MM.1S (cell line): Measurements from ENCODE around the gene CORO1C.

ENCODE experiments used
- EZH2 ChIP-seq: fragments of 300-600 bp; sonication (generic); optimal IDR thresholded peaks from 2 replicates; pipeline ENCODE3; 2017; ENCODE audit warnings: low read depth, mild to moderate bottlenecking, antibody characterized with exemption, low read length, mixed read lengths
- TF ChIP-seq, protein P1 (sequence below): fragments of 300-600 bp; sonication (generic); IDR thresholded peaks from 2 replicates; pipeline ENCODE4 v1.5.1; 2016; ENCODE audit warnings: antibody characterized with exemption, low read length, mixed read lengths

DNA sequence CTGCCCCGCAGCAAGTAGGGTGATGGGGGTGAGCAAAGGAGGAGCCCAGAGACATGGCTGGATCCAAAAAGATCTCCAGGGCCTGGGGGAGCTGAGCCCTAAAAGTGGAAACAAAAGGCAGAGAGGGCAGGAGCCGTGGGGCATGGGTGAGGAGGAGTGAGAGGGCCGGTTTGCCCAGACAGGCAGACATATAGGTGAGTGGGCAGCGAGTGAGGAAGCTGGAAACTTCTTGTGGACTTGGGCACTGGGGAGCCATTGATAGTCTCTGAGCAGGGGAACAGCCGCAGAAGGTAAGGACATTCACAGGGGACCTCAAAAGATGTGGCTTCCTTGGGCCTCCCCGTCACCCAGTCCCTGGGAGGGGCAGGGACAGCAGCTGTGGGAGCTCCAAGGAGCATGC lies 116.7 kb downstream of the CORO1C start:
- TF ChIP-seq, protein P1, sequence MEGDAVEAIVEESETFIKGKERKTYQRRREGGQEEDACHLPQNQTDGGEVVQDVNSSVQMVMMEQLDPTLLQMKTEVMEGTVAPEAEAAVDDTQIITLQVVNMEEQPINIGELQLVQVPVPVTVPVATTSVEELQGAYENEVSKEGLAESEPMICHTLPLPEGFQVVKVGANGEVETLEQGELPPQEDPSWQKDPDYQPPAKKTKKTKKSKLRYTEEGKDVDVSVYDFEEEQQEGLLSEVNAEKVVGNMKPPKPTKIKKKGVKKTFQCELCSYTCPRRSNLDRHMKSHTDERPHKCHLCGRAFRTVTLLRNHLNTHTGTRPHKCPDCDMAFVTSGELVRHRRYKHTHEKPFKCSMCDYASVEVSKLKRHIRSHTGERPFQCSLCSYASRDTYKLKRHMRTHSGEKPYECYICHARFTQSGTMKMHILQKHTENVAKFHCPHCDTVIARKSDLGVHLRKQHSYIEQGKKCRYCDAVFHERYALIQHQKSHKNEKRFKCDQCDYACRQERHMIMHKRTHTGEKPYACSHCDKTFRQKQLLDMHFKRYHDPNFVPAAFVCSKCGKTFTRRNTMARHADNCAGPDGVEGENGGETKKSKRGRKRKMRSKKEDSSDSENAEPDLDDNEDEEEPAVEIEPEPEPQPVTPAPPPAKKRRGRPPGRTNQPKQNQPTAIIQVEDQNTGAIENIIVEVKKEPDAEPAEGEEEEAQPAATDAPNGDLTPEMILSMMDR = no peak
- no peak for TF ChIP-seq EZH2
